HG02798 (cell line): ENCODE data around the gene FAM110C.
"Not testable (repeated sequence)": the region's sequence is repeated elsewhere in the genome, so short reads cannot be mapped to it uniquely, and the experiment has no call there.

Experiments
- ATAC-seq: cut with Tn5 transposase; IDR thresholded peaks from one replicate; pipeline ENCODE4 v1.9.1; 2021; ENCODE audit warnings: mild to moderate bottlenecking; ENCODE audit not compliant: unreplicated experiment, poor library complexity

FAM110C gene

DNA sequence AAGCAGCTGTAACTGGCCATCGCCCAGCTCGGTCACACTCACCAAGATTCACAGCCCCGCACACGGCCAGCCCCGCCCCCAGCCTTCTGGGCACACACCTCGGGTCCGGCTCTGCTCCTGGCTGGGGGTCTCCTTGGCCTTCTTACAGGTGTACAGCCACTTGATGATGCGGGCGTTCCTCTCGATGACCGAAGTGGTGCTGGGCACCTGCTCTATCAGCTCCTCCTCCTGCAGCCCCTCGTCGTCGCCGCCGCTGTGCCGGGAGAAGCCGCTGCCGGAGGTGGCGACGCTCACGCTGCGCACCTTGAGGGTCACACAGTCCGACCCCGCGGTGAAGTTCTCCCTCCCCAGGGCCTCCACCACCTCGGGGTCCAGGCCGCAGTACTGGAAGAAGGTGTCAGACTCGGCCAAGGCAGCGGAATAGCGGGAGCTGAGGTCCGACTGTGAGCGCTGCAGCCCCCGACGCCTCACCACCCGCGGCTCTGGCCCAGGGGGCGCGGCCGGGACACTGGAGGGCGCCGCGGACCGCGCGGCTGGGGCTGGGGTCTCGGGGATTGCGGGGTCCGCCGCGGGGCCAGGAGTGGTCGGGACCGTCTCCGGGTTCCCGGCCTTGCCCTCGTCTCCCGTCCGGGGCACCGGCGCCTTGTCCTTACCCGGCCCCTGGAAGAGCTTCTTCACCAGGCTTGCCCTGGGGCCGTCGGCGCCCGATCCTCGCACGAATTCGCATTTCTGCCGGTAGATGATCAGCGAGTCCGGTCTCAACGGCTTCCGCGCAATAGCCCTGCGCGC lies 769 bp downstream of the FAM110C start:
- no peak for ATAC-seq

DNA sequence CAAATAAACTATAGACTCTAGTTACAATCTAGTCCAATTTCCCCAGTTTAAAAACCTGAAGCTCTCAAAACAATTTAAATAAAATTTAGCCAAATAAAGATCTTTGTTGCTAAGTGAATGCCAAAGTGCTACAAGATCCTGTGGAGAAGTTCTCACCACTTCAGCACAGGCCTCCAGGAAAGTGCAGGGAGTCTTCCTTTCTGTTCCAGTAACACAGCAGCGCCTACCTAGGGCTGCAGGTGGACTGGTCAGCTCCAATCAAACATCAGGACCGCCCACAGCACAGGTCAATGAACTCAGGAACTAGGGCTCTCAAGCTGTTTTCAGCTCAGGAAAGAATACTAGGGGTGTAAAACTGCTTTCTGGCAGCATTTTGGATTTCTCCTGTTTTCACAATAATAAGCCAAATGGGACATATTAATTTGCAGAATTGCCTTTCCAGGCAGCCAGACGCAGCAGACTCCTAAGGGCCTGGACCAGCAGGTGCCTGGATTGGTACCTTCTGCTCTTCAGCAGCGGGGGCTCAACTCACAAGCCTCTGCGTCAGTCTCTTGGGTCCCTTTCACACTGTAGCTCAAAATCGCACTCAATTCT lies 1.5 kb downstream of the FAM110C start:
- ATAC-seq = no peak

DNA sequence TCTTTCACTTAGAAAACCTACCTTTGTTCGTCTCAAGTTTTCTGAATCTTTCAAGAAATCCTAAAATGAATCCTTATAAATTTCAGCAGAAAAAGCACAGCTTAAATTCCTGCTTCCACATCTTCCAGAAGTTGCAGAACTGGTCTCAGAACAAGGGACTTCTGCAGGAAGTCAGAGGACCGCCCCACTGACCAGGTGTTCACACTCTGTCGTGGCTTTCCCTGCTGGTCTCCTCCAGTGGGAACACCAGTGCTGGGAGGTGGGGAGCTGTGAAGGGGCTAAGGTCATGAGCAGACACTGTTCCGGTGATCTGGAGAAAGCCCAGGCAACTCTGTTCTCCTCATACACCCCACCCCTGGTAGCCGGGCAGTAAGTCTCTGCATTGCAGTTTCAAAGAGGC lies 3.5 kb downstream of the FAM110C start:
- no peak for ATAC-seq

GRCh38 chr2:40465-40864 lies 5.8 kb downstream of the FAM110C start:
- ATAC-seq = no peak

DNA sequence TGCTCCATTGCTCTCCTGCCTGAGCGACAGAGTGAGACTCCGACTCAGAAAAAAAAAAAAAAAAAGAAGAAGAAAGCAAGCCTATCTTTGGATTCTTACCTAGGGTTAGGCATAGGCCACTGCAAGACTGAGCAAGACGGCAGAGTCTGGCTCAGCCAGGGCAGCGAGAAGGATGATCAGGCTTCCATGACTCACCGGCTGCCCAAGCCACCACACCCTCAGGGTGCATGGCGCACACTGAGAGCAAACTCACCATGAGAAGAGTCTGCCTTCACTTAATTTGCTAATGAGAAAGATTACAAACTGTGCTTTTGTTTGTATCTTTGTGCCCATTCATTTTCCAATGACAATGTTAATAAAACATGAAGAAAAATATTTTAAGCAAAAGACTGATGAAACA lies 8.2 kb downstream of the FAM110C start:
- ATAC-seq = no peak

DNA sequence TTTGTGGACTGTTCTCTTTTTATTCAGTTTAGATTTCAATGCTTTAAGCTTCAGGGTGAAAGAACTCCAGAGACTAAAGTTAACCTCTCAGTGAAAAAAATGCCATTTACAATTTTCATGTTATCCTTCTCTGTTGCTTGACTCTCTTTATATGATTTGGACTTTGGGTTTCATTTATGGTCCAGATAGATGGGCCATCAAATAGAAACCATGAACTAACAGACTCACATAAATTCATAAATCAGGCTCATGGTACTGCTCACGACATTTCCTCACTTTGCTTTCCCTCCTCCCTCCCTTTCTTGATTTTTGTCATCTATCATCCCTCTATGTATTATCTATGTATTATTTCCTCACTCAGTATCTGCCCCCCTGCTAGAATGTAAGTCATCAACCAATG lies 10.0 kb downstream of the FAM110C start:
- ATAC-seq = no peak

DNA sequence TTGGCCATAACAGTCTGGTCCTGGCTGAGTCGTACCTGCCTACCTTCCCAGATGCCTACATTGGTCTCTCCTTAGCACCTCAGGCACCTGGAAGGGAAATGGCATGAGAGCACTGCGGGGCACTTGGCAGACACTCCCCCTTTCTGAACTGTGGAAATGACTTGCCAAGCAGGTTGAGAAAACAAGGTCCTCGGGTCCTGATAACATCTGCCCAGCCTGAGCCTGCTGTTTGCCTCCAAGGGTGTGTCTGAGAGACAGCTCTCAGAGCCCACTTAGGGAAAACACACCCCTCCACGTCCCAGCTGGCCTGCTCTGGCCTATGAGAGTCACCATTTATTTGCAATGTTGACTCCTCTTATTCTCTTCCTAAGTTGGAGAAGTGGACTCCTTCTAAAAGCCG lies 10.5 kb downstream of the FAM110C start:
- ATAC-seq = no peak

DNA sequence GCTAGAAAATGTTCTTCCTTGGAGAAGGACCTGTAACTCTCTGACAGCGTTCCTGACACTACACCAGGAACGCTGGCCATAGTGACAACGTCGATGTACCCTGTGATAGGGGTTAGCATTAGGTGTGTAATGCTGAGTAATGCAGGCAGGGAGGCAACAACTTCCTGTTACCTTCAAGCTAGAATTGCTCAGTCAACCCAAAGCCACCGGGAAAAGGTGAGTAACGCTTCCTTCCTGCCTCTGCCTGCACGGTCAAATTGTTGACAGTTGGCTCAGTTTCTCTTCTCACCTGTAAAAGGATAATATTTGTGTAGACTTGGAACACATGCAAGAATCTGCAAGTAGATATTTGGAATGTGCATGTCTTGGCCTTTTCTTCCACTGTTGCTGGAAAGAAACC lies 12.7 kb downstream of the FAM110C start:
- no peak for ATAC-seq

DNA sequence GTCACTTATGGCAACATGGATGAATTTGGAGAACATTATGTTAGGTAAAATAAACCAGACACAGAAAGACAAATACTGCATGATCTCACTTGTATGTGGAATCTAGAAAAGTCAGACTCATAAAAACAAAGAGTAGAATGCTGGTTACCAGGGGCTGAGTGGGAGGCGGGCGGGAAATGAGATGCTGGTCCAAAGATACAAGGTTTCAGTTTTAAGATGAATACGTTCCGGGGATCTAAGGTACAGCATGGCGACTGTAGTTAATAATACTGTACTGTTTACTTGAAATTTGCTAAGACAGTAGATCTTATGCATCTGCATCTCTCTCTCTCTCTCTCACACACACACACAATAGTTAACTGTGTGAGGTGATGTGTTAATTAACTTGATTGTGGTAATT lies 14.2 kb downstream of the FAM110C start:
- no peak for ATAC-seq

- ATAC-seq = no peak
Measured at GRCh38 chr2:29253-29652, 17.1 kb downstream of the FAM110C start.

DNA sequence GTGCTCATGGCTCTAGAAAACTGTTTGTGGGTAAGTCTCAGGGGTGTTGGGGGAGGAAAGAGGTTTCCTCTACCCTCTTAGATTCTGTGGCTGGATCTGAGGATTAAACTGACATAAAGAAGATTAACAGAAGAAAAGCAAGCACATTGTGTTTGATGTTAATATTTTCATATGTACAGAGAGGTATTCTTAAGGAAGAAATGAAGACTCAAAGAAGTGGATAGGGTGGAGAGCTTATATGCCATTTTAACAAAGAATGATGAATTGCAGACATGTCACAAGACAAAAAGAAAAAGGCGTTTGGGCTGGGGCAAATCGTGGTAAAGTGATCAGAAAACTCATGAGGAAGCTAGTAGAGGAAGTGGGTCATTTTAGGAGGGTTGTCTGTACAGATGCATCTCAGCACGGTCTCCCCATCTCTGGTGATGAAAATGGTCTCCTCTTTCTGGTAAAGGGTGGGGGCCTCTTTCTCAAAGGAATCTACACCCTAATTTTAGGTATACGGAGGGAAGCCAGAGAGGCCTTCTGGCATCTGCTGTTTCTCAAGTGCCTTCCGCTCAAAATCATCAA lies 17.8 kb downstream of the FAM110C start:
- no peak for ATAC-seq

DNA sequence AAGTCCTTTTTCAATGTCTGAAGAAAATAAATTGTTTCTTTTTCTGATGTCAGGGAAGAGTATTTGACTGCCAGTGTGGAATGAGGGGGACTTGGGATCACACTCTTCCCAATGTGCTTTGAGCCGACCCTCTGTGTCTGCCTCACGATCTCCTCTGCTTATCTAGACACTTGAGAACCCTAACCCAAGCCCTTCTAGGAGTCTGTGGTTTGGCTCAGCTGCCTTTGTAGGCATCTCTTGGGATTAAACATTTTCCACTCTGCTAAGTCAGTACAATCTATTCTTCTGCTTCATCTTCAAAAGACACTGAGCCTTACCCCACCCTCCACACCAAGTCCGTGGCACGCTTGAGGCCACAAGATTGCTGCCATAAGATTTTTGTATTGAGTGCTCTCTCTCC lies 19.4 kb downstream of the FAM110C start:
- ATAC-seq = no peak

- ATAC-seq = no peak
Measured at GRCh38 chr2:25543-25942, 20.8 kb downstream of the FAM110C start.

DNA sequence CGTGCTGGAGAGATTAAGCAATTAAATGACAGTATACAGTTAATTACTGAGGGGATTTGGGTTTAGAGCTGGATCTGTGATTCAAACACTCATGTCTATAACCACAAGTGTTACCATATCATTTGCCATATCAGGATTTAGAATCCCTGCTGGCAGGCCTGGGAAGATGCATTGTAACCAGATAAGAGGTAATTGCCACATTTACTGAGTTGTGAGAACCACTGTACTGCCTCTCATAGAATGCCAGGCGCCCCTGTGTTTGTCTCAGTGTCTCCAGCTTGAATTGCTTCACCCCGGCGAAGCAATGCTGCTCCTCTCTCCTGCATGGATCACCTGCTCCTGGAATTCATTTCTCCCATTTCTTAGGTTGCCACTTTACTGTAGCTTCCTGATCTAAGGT lies 21.7 kb downstream of the FAM110C start:
- ATAC-seq = not testable (repeated sequence)

DNA sequence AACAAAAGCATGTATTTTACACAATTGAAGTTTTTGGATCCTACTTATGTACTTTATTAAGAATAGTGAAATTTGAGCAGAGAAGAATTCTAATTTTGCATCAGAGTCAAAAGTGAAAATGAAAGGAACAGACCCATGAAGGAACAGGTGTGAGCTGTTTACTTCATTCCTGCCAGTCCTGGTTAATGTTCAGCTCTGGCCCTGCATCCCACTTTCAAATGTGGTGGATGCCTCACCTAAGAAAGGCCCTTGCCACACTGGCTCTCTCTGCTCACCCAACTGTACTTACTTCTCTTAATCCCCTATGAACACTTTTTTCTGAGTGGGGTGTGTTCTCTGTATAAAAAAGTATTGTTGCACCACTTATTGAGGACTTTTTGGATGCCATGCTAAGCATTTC lies 22.2 kb downstream of the FAM110C start:
- ATAC-seq = peak; percentile 88

DNA sequence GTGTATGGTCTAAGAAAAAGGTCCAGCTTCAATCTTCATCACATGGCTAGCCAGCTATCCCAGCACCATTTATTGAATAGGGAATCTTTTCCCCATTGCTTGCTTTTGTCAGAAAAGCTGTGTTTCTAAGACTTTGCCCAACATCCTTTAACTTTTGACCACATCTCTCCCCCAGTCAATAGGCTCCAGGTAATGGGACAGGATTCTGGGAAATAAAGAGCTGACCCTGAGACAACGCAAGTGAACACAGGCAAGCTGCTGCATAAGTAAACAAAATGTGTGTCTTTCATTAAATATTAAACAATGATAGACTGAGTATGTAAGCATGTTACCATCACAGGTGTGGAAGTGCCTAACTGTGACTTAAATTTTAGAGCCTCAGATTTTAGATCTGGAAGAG lies 23.0 kb downstream of the FAM110C start:
- ATAC-seq = no peak

DNA sequence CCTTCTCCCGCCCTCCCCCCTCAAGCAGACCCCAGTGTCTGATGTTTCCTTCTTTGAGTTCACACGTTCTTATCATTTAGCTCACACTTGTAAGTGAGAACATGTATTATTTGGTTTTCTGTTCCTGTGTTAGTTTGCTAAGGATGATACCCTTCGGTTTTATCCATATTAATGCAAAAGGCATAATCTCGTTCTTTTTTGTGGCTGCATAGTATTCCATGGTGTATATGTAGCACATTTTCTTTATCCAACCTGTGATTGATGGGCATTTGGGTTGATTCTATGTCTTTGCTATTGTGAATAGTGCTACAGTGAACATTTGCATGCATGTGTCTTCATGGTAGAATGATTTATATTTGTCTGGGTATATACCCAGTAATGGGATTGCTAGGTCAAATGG lies 24.1 kb downstream of the FAM110C start:
- not testable (repeated sequence) for ATAC-seq

DNA sequence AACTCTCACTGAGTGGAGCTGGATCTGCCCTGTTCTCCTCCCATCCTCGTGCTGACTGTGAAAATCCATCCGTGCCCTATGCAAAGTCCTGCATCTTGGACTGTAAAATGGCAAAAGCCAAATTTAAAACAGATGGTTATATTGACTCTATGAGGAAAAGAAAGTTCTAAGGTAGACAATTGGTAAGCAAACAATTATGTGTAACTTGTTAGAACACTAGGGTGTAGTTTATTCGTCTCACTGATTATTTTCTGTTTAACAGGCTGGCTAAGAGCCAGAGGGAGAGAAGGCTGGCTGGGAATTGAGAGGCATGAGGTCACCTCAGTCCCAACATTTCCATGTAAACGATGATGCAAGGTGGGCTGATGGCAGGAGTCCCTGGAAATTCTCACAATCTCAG lies 26.0 kb downstream of the FAM110C start:
- not testable (repeated sequence) for ATAC-seq

GRCh38 chr2:19505-19904 lies 26.8 kb downstream of the FAM110C start:
- ATAC-seq = no peak

DNA sequence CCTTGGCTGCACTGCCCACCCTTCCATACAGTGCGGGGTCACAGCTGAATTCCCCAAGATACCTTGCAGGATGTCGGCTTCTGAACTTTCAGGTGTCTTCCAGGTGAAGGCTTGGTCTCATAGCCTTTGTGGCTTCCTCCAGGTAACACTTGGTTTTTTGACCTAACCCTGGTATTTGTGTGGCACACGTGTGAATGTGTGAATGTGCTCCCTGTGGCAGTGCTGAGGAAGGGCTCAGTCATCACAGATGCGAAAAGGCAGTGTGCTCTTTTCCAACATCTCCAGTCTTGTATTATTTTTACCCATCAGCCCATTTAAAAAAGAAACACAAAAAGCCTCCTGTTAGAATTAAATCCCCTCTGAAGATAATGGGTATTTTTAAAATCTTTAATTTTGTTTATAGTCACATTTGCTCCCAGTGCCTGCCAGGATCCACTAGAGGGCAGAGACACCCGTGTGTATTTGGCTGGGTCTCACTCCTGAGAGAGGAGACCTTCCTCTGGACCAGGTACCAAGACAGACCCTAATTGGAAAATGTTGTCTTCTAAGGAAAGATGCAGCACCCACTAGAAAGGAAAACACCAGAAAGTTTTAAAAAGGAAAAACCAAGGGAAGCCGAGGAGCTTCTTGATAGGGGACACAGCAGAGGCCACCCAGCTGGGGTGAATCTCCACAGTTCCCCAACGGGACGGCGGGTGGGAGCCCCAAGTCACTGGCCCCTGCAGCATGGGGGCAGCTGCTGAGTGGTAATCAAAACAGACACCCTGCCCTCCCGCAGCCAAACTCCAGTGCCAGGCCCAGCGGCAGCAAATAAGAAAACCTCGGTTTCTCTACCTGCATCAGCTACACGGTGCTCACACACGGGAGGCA lies 27.7 kb downstream of the FAM110C start:
- ATAC-seq = no peak

- ATAC-seq = not testable (repeated sequence)
Measured at GRCh38 chr2:15916-16315, 30.4 kb downstream of the FAM110C start.
